IMR-90 (cell line): ENCODE results near the gene RING1. TPM values are rescaled to one million over a fixed set of nuclear protein-coding genes. Genes with fewer than 3 reads are reported as not detected.

ENCODE experiments used
- ATAC-seq: fragments of 200-7000 bp; cut with Tn5 transposase; 2 replicates; pipeline ENCODE4 v1.9.1; 2020; ENCODE audit warnings: low read depth, mild to moderate bottlenecking, moderate library complexity
- BruUV-seq: library from RNA; stranded (reverse); fragments of 400-500 nt; replicated peaks from 2 replicates; lab custom pipeline; 2021; lab: Mats Ljungman, UMichigan
- CTCF ChIA-PET: fragments of 300-600 bp; formaldehyde crosslinking; extraction: SDS; loops from one replicate; lab custom pipeline; 2021; ENCODE audit warnings: antibody characterized with exemption; lab: Yijun Ruan, JAX
- POLR2A ChIA-PET: fragments of 300-600 bp; sonication (Branson Sonifier 250); formaldehyde crosslinking; loops from one replicate; lab custom pipeline; 2022; ENCODE audit warnings: antibody characterized with exemption; ENCODE audit not compliant: unreplicated experiment; lab: Charles Lee
- DNase-seq: peaks from one replicate; pipeline ENCODE4 v3.0.0; 2013
- H2AFZ ChIP-seq: replicated peaks from 2 replicates; pipeline ENCODE3; 2013; ENCODE audit warnings: low read length, mild to moderate bottlenecking; ENCODE audit not compliant: poor library complexity
- H2AK5ac ChIP-seq: 2 replicates; pipeline ENCODE4 v1.6.1; 2013; ENCODE audit warnings: low read depth, low read length, inconsistent platforms
- H2AK9ac ChIP-seq: replicated peaks from 2 replicates; pipeline ENCODE3; 2013; ENCODE audit warnings: mild to moderate bottlenecking, low read depth, low read length, moderate library complexity; ENCODE audit not compliant: poor library complexity
- H2BK120ac ChIP-seq: 2 replicates; pipeline ENCODE4 v1.6.1; 2013; ENCODE audit warnings: low read depth, low read length, inconsistent platforms
- H2BK15ac ChIP-seq: 3 replicates; pipeline ENCODE4 v1.6.1; 2013; ENCODE audit warnings: low read depth, low read length, inconsistent platforms
- H2BK20ac ChIP-seq: 2 replicates; pipeline ENCODE4 v1.6.1; 2013; ENCODE audit warnings: low read depth, mild to moderate bottlenecking, inconsistent platforms, low read length, moderate library complexity
- H2BK5ac ChIP-seq: 2 replicates; pipeline ENCODE4 v1.6.1; 2013; ENCODE audit warnings: mild to moderate bottlenecking, low read depth, low read length, inconsistent platforms; ENCODE audit not compliant: poor library complexity, severe bottlenecking
- H3K14ac ChIP-seq: replicated peaks from 2 replicates; pipeline ENCODE4 v1.6.1; 2013; ENCODE audit warnings: low read depth, low read length, inconsistent platforms
- H3K18ac ChIP-seq: 2 replicates; pipeline ENCODE4 v1.6.1; 2013; ENCODE audit warnings: low read depth, low read length, control low read depth
- H3K23ac ChIP-seq: 2 replicates; pipeline ENCODE4 v1.6.1; 2013; ENCODE audit warnings: low read depth, low read length, inconsistent platforms
- H3K27ac ChIP-seq: 2 replicates; pipeline ENCODE4 v1.5.1; 2013; ENCODE audit warnings: mild to moderate bottlenecking, control low read depth, low read length; ENCODE audit not compliant: insufficient read depth
- H3K27me3 ChIP-seq: 2 replicates; pipeline ENCODE4 v1.6.1; 2013; ENCODE audit warnings: low read length; ENCODE audit not compliant: control insufficient read depth, insufficient read depth
- H3K36me3 ChIP-seq: 2 replicates; pipeline ENCODE4 v1.6.1; 2013; ENCODE audit warnings: low read length, mixed read lengths; ENCODE audit not compliant: control insufficient read depth, insufficient read depth
- H3K4ac ChIP-seq: 2 replicates; pipeline ENCODE4 v1.6.1; 2013; ENCODE audit warnings: low read depth, low read length, inconsistent platforms
- H3K4me1 ChIP-seq: 2 replicates; pipeline ENCODE4 v1.6.1; 2013; ENCODE audit warnings: low read length, mixed read lengths; ENCODE audit not compliant: control insufficient read depth, insufficient read depth
- H3K4me2 ChIP-seq: 2 replicates; pipeline ENCODE4 v1.6.1; 2013; ENCODE audit warnings: low read depth, mild to moderate bottlenecking, control low read depth, low read length, moderate library complexity
- H3K4me3 ChIP-seq: 2 replicates; pipeline ENCODE4 v1.5.1; 2013; ENCODE audit warnings: low read depth, mild to moderate bottlenecking, control low read depth, low read length, moderate library complexity; ENCODE audit not compliant: insufficient read depth
- H3K56ac ChIP-seq: 2 replicates; pipeline ENCODE4 v1.6.1; 2013; ENCODE audit warnings: low read length, inconsistent platforms; ENCODE audit not compliant: insufficient read depth; ENCODE audit errors: extremely low read depth
- H3K79me1 ChIP-seq, 2 experiments: 2 replicates each; pipeline ENCODE4 v1.6.1; 2013; ENCODE audit warnings: low read length in 2 of 2, inconsistent platforms in 1 of 2, low read depth in 1 of 2
- H3K9ac ChIP-seq: 2 replicates; pipeline ENCODE4 v1.6.1; 2013; ENCODE audit warnings: low read depth, low read length, control low read depth
- H3K9me1 ChIP-seq: 2 replicates; pipeline ENCODE4 v1.6.1; 2013; ENCODE audit warnings: low read length, inconsistent platforms; ENCODE audit not compliant: insufficient read depth
- H3K9me3 ChIP-seq: 2 replicates; pipeline ENCODE4 v1.6.1; 2013; ENCODE audit warnings: low read length; ENCODE audit not compliant: control insufficient read depth, insufficient read depth
- H4K20me1 ChIP-seq: 2 replicates; pipeline ENCODE4 v1.6.1; 2013; ENCODE audit warnings: low read length, inconsistent platforms; ENCODE audit not compliant: insufficient read depth
- H4K5ac ChIP-seq: 2 replicates; pipeline ENCODE4 v1.6.1; 2013; ENCODE audit warnings: mild to moderate bottlenecking, low read depth, low read length, control low read depth
- H4K8ac ChIP-seq, 2 experiments: 2 replicates each; pipeline ENCODE4 v1.6.1; 2013; ENCODE audit warnings: low read depth in 2 of 2, low read length in 2 of 2, control low read depth in 1 of 2, inconsistent platforms in 1 of 2
- H4K91ac ChIP-seq: 2 replicates; pipeline ENCODE4 v1.6.1; 2013; ENCODE audit warnings: low read depth, low read length, inconsistent platforms; ENCODE audit not compliant: insufficient read depth
- BHLHE40 ChIP-seq: fragments of 150-350 bp; IDR thresholded peaks from 2 replicates; pipeline ENCODE4 v1.6.1; 2016; ENCODE audit warnings: mild to moderate bottlenecking, low read depth, low read length
- CEBPB ChIP-seq: IDR thresholded peaks from 2 replicates; pipeline ENCODE4 v1.6.1; 2012; ENCODE audit warnings: low read depth, low read length, improper control_type of control experiment
- CHD1 ChIP-seq: IDR thresholded peaks from 2 replicates; pipeline ENCODE4 v1.6.1; 2012; ENCODE audit warnings: low read depth, low read length, improper control_type of control experiment
- CTCF ChIP-seq: conservative IDR thresholded peaks from 2 replicates; pipeline ENCODE4 v1.5.1; 2012; ENCODE audit warnings: mild to moderate bottlenecking, low read depth, low read length, improper control_type of control experiment
- ELK1 ChIP-seq: fragments of 150-350 bp; IDR thresholded peaks from 2 replicates; pipeline ENCODE4 v1.6.1; 2016; ENCODE audit warnings: low read depth, mild to moderate bottlenecking, low read length, moderate library complexity, borderline replicate concordance
- FOS ChIP-seq: fragments of 150-350 bp; IDR thresholded peaks from 2 replicates; pipeline ENCODE4 v1.6.1; 2016; ENCODE audit warnings: low read depth, low read length
- MXI1 ChIP-seq: IDR thresholded peaks from 2 replicates; pipeline ENCODE4 v1.6.1; 2012; ENCODE audit warnings: low read depth, mild to moderate bottlenecking, low read length, moderate library complexity, borderline replicate concordance
- POLR2A ChIP-seq: IDR thresholded peaks from 2 replicates; pipeline ENCODE4 v1.6.1; 2012; ENCODE audit warnings: mild to moderate bottlenecking, low read depth, low read length
- RAD21 ChIP-seq: IDR thresholded peaks from 2 replicates; pipeline ENCODE4 v1.6.1; 2012; ENCODE audit warnings: low read length, improper control_type of control experiment
- RFX5 ChIP-seq: IDR thresholded peaks from 2 replicates; pipeline ENCODE4 v1.8.0; 2012; ENCODE audit warnings: low read depth, mild to moderate bottlenecking, low read length, moderate library complexity
- SMC3 ChIP-seq: fragments of 150-350 bp; IDR thresholded peaks from 2 replicates; pipeline ENCODE4 v1.6.1; 2016; ENCODE audit warnings: low read depth, mild to moderate bottlenecking, antibody characterized with exemption, low read length, moderate library complexity
- WGBS, 2 experiments: methylation state at CpG; one replicate each; pipeline versions ENCODE4 v1.1.5 to v1.1.7; 2013; ENCODE audit warnings: missing lambda C conversion rate in 2 of 2; ENCODE audit not compliant: insufficient read length in 1 of 2; ENCODE audit errors: extremely low coverage in 2 of 2; 5-methylcytosine and 5-hydroxymethylcytosine counted together
- dilution Hi-C: fragments of 300-500 bp; cut with HindIII; formaldehyde crosslinking; loops from one replicate; pipeline ENCODE4 v1.14.3; 2018; ENCODE audit warnings: low sequenced_read_pairs; ENCODE audit not compliant: unreplicated experiment
- in situ Hi-C: fragments of 300-500 bp; cut with MboI; formaldehyde crosslinking; loops from 3 replicates; pipeline ENCODE4 v1.14.3; 2019; ENCODE audit warnings: low sequenced_read_pairs, inconsistent platforms, mixed read lengths
- intact Hi-C: fragments of 100-400 bp; cut with micrococcal nuclease; formaldehyde crosslinking; loops from 2 replicates; pipeline ENCODE4 v1.10.0; 2022
- polyA plus RNA-seq, 3 experiments: library from polyadenylated mRNA; depleted of rRNA; stranded (reverse); fragments of >200 nt; gene quantifications; 2 replicates each; pipeline ENCODE4 v1.2.3, GENCODE V29; 2012; ENCODE audit warnings: low replicate concordance in 1 of 3
- total RNA-seq: library from RNA; depleted of rRNA; stranded (reverse); fragments of >200 nt; gene quantifications from 2 replicates; pipeline ENCODE4 v1.2.3, GENCODE V29; 2012

The RING1 gene
- total and polyA plus RNA-seq, 2 of the 4 experiments (the other 2 are of a cell fraction): 14.9 to 40.8 TPM

GRCh38 chr6:33208091-33208967, at the start of gene RING1 (continued):
- TF ChIP-seq RAD21: no peak
- no peak for TF ChIP-seq SMC3
- no peak for TF ChIP-seq RFX5
- TF ChIP-seq FOS: no peak
- TF ChIP-seq POLR2A: peak; percentile 86
- TF ChIP-seq BHLHE40: no peak
- no peak for TF ChIP-seq CEBPB

GRCh38 chr6:33160096-33160495, 48.2 kb upstream of the RING1 start:
- no peak overlapping the region for H4K8ac ChIP-seq
- CTCF ChIA-PET: interaction anchor here (0.6 to 1.4 kb wide), 4 partner anchors 7 to 88 kb away, joined by 3 to 6 read pairs (median 4); no protein-coding TSS in a partner anchor
- 92% methylated on average over 6 of the region's 11 CpGs; no CpG with 5 or more reads in 1 of the 2 experiments for WGBS, 2 experiments
- POLR2A ChIA-PET: no interaction called here
- H2BK20ac ChIP-seq: no peak overlapping the region
- no peaks in the 10 kb centered on the region for H4K20me1 ChIP-seq
- peaks cover 9% of the 10 kb centered on the region for H3K4me1 ChIP-seq
- no peaks in the 10 kb centered on the region for H3K36me3 ChIP-seq
- ATAC-seq: no peak
- H2AFZ ChIP-seq: no peak overlapping the region
- no peak overlapping the region for H2BK15ac ChIP-seq
- H2AK9ac ChIP-seq: no peak overlapping the region
- no peak overlapping the region for H3K4ac ChIP-seq
- dilution Hi-C loops (no loop called here), intact Hi-C loops (no loop called here), in situ Hi-C loops (loop anchor here (5.0 to 10.0 kb wide), 2 partner anchors 87 to 145 kb away; no protein-coding TSS in a partner anchor)
- no peak overlapping the region for H3K4me3 ChIP-seq
- DNase-seq: no peak
- no peak overlapping the region for H4K5ac ChIP-seq
- no peak for TF ChIP-seq POLR2A
- TF ChIP-seq CHD1: no peak
- no peak for TF ChIP-seq CTCF
- TF ChIP-seq MXI1: no peak
- no peak for TF ChIP-seq ELK1
- H3K9me1 ChIP-seq: peaks cover 5% of the 10 kb centered on the region; the same call in 1 of the 2 replicates
- no peak overlapping the region for H3K4me2 ChIP-seq
- BruUV-seq: no TSS peak
- no peak overlapping the region for H4K91ac ChIP-seq
- no peak overlapping the region for H3K56ac ChIP-seq
- H2BK5ac ChIP-seq: no peak overlapping the region
- no peaks in the 10 kb centered on the region for H3K79me1 ChIP-seq
- H3K9ac ChIP-seq: no peak overlapping the region
- H3K27me3 ChIP-seq: peaks cover 4% of the 10 kb centered on the region
- H3K18ac ChIP-seq: no peak overlapping the region
- H3K27ac ChIP-seq: no peak overlapping the region
- H3K23ac ChIP-seq: no peak overlapping the region
- H3K14ac ChIP-seq: no peak overlapping the region
- no peak overlapping the region for H2BK120ac ChIP-seq
- no peaks in the 10 kb centered on the region for H3K9me3 ChIP-seq
- no peak overlapping the region for H2AK5ac ChIP-seq
